ENCODE results near the gene RRP1B. TPM values are rescaled to one million over a fixed set of nuclear protein-coding genes. Genes with fewer than 3 reads are reported as not detected.
A peak's percentile ranks its signal among the peaks of the same experiment; 100 is the strongest.

The RRP1B gene
- total and polyA plus RNA-seq, 9 of the 15 experiments (the other 6 are each of a cell fraction or from before 2014, with no cell fraction given), result 6.8 to 66.6 (median 41.9) TPM

DNA sequence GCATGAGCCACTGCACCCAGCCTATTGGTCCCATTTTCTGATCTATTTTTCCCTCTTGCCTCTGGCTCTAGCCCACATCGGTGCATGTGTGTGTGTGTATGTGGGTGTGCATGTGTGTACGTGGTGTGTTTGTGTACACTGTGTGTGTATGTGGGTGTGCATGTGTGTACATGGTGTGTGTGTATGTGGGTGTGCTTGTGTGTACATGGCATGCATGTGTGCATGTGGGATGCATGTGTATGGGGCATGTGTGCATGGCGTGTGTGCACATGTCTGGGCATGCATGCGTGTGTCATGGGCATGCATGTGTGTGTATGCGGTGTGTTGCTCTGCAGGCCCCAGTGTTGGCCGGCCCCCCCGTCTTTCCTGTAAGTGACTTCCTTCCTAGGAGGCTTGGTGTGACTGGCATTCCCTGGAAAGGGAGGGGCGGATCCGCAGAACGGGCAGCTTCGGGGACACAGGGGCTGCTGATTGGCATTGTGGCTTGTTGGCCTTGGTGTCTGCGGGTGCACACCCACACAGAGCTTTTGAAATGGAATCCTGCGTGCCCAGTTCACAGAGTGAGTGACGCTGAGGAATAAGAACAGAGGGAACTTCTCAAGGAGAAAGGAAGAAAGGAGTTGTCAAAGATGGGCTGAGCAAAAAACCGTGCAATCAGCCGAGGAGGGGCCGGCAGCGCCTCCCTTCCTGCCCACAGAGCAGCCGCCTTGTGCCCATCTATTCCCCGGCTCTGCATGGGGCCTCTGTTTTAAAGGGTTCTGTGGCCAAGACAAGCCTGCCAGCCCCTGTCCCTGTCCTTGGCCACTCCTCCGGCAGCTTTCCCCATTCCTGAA lies 67.5 kb downstream of the RRP1B start (continued):
- TF ChIP-seq, protein P1, sequence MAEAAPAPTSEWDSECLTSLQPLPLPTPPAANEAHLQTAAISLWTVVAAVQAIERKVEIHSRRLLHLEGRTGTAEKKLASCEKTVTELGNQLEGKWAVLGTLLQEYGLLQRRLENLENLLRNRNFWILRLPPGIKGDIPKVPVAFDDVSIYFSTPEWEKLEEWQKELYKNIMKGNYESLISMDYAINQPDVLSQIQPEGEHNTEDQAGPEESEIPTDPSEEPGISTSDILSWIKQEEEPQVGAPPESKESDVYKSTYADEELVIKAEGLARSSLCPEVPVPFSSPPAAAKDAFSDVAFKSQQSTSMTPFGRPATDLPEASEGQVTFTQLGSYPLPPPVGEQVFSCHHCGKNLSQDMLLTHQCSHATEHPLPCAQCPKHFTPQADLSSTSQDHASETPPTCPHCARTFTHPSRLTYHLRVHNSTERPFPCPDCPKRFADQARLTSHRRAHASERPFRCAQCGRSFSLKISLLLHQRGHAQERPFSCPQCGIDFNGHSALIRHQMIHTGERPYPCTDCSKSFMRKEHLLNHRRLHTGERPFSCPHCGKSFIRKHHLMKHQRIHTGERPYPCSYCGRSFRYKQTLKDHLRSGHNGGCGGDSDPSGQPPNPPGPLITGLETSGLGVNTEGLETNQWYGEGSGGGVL (CRISPR knock-in tag; IDR thresholded peaks at IDR 0.05), result no peak
- TF ChIP-seq, protein P2, sequence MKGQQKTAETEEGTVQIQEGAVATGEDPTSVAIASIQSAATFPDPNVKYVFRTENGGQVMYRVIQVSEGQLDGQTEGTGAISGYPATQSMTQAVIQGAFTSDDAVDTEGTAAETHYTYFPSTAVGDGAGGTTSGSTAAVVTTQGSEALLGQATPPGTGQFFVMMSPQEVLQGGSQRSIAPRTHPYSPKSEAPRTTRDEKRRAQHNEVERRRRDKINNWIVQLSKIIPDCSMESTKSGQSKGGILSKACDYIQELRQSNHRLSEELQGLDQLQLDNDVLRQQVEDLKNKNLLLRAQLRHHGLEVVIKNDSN (CRISPR knock-in tag; IDR thresholded peaks at IDR 0.05), result peak; percentile 46; the same call in 1 of the 2 replicates
- TF ChIP-seq CBFA2T3 (IDR thresholded peaks at IDR 0.05) (0 out of 2 replicates have a peak, but pooled peaks have one; percentile 7), STAT5A (IDR thresholded peaks at IDR 0.05; ENCODE audit: borderline replicate concordance, low read length) (0 out of 2 replicates have a peak, but pooled peaks have one; percentile 33), HDGF (IDR thresholded peaks at IDR 0.05) (0 out of 2 replicates have a peak, but pooled peaks have one; percentile 75), ZNF197 (CRISPR knock-in tag; IDR thresholded peaks at IDR 0.05; ENCODE audit: low read depth) (no peak), HDAC1 (IDR thresholded peaks at IDR 0.05) (0 out of 4 replicates have a peak, but pooled peaks of 1 of the 2 experiments have one; percentile 22), RHOXF2B (CRISPR knock-in tag; conservative IDR thresholded peaks at IDR 0.05) (no peak), HLTF (IDR thresholded peaks at IDR 0.05) (0 out of 2 replicates have a peak, but pooled peaks have one; percentile 37), ZNF174 (CRISPR knock-in tag; IDR thresholded peaks at IDR 0.05) (no peak), SUPT5H (IDR thresholded peaks at IDR 0.05) (peak; percentile 61; the same call in 1 of the 2 replicates), FOXJ3 (CRISPR knock-in tag; IDR thresholded peaks at IDR 0.05) (no peak), POLR2A (conservative IDR thresholded peaks at IDR 0.05) (peak; percentile 34; the same call in 1 of the 2 replicates), KDM1A (IDR thresholded peaks at IDR 0.05) (peak in 1 of 2 experiments; percentile 96; a peak in 2 of 4 replicates)
- TF ChIP-seq, protein P3, sequence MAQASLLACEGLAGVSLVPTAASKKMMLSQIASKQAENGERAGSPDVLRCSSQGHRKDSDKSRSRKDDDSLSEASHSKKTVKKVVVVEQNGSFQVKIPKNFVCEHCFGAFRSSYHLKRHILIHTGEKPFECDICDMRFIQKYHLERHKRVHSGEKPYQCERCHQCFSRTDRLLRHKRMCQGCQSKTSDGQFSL (CRISPR knock-in tag; IDR thresholded peaks at IDR 0.05), result peak; percentile 69; the same call in 1 of the 2 replicates
- TF ChIP-seq, protein P3 (tag; IDR thresholded peaks at IDR 0.05), result no peak
- TF ChIP-seq, protein P4, sequence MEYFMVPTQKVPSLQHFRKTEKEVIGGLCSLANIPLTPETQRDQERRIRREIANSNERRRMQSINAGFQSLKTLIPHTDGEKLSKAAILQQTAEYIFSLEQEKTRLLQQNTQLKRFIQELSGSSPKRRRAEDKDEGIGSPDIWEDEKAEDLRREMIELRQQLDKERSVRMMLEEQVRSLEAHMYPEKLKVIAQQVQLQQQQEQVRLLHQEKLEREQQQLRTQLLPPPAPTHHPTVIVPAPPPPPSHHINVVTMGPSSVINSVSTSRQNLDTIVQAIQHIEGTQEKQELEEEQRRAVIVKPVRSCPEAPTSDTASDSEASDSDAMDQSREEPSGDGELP (CRISPR knock-in tag; IDR thresholded peaks at IDR 0.05; ENCODE audit: borderline replicate concordance), result no peak

All from K562 (cell line).